Thoracic aorta (tissue), 2 donors: Measurements from ENCODE around the gene NKIRAS1. TPM values are rescaled to one million over a fixed set of nuclear protein-coding genes. Genes with fewer than 3 reads are reported as not detected.

ENCODE experiments used
- ATAC-seq: fragments of 150-250 bp; one replicate; pipeline ENCODE4 v1.8.0; 2017; ENCODE audit warnings: low read depth; ENCODE audit not compliant: insufficient number of reproducible peaks, low FRiP score
- DNase-seq: peaks from one replicate; pipeline ENCODE4 v3.0.0-alpha.2; 2020; ENCODE audit warnings: low spot score
- H3K27ac ChIP-seq, 2 donors: fragments of 200-600 bp; sonication (generic); 1 replicate in 1 of 2; 2 replicates in 1 of 2; pipeline ENCODE4 v1.5.1; 2016; ENCODE audit warnings: mild to moderate bottlenecking in 2 of 2, moderate library complexity in 2 of 2
- H3K27me3 ChIP-seq: fragments of 200-600 bp; sonication (generic); replicated peaks from 2 replicates; pipeline ENCODE4 v1.6.0; 2016; ENCODE audit warnings: mild to moderate bottlenecking; ENCODE audit not compliant: insufficient read depth
- H3K36me3 ChIP-seq: fragments of 200-600 bp; sonication (generic); one replicate; pipeline ENCODE4 v1.5.1; 2016
- H3K4me1 ChIP-seq, 2 donors: fragments of 200-600 bp; sonication (generic); 1 replicate in 1 of 2; 2 replicates in 1 of 2; pipeline versions ENCODE4 v1.5.1 to v1.6.0; 2016; ENCODE audit warnings: low read depth in 2 of 2, mild to moderate bottlenecking in 1 of 2; ENCODE audit not compliant: control insufficient read depth in 1 of 2
- H3K4me3 ChIP-seq: fragments of 200-600 bp; sonication (generic); 2 replicates; pipeline ENCODE4 v1.5.1; 2016; ENCODE audit warnings: mild to moderate bottlenecking
- H3K9me3 ChIP-seq: fragments of 200-600 bp; sonication (generic); 2 replicates; pipeline ENCODE4 v1.5.1; 2016
- total RNA-seq, 2 donors: library from RNA; depleted of rRNA; stranded (reverse); fragments of >200 nt; gene quantifications; one replicate each; pipeline versions ENCODE4 v1.1.0 to v1.2.3, GENCODE V29; 2016
- TF ChIP-seq, protein P1 (sequence below): fragments of 200-600 bp; sonication (generic); IDR thresholded peaks from one replicate; pipeline ENCODE4 v1.5.1; 2019; ENCODE audit warnings: antibody characterized with exemption

NKIRAS1 gene
- total RNA-seq, 2 donors from 2014 or later: 15.8 to 21.0 TPM

DNA sequence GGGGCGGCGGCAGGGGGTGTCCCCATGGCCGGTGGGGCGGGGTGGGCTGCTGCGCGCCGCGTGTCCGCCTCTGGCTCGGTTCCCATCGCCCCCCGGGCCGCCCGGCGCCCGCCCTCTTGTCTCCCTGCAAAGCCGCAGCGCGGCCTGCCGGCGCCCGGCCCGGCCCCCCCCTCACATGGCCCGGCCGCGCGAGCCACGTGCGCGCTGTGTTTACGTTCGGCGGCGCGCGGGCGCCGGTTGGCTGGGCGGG lies 28.8 kb upstream of the NKIRAS1 start:
- Histone ChIP-seq H3K27me3 (no peaks in the 10 kb centered on the region), H3K4me1 (peaks cover 30 to 48% of the 10 kb centered on the region in 2 donors), H3K9me3 (no peaks in the 10 kb centered on the region), H3K36me3 (no peaks in the 10 kb centered on the region), H3K4me3 (peak overlapping the region; percentile 94), H3K27ac (peak overlapping the region; percentile 76 to 96)
- no peak for DNase-seq
- ATAC-seq: peak; percentile 79
- TF ChIP-seq, protein P1, sequence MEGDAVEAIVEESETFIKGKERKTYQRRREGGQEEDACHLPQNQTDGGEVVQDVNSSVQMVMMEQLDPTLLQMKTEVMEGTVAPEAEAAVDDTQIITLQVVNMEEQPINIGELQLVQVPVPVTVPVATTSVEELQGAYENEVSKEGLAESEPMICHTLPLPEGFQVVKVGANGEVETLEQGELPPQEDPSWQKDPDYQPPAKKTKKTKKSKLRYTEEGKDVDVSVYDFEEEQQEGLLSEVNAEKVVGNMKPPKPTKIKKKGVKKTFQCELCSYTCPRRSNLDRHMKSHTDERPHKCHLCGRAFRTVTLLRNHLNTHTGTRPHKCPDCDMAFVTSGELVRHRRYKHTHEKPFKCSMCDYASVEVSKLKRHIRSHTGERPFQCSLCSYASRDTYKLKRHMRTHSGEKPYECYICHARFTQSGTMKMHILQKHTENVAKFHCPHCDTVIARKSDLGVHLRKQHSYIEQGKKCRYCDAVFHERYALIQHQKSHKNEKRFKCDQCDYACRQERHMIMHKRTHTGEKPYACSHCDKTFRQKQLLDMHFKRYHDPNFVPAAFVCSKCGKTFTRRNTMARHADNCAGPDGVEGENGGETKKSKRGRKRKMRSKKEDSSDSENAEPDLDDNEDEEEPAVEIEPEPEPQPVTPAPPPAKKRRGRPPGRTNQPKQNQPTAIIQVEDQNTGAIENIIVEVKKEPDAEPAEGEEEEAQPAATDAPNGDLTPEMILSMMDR: no peak

DNA sequence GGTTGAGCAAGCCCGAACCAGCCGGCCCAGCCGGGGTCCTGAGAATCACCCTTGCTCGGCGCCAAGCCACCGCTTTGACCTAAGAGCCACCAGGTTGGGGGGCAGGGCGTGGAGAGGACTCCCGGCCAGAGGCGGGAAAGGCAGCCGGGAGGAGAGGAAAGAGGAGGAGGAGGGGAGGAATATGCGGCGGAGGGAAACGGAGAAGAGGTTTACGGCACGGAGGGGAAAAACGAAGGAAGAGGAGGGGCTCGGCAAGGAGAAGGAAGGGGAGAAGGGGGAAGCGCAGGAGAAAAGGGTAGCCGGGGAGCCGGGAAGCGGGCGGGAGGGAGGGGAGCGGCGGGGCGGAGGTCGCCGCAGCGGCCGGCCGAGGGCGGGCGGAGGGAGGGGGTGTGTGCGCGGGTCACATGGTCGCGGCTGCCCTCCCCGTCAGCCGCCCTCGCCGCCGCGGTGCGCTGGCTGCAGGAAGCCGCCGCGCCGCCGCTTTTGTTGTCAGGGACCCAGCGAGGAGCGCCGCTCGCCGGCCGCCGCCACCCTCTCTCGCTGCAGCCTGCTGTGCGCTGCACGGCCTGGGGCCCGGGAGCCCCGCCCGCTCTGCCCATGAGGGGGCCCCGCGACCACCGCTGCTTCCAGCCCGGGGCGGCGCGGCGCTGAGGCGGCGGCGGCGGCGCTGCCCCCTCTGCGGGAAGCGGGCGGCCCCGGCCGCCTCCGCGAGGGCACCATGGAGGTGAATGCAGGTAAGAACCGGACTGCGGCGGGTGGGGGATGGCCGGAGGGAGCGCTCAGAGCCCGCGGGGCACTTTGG lies 28.3 kb upstream of the NKIRAS1 start, which contains the start of gene NR1D2:
Gene NR1D2 (plus strand): TSS at position 426 of the 802 bp plus-strand sequence. CDS start 293 bp downstream, at position 719.
- ATAC-seq (peak; percentile 71), DNase-seq (peak; percentile 32)
- Histone ChIP-seq H3K4me3 (peak within 1 kb of the TSS; percentile 94), H3K36me3 (no peaks in the 10 kb centered on the region), H3K4me1 (peaks cover 25 to 42% of the 10 kb centered on the region in 2 donors), H3K27ac (peak within 1 kb of the TSS; percentile 88 to 96), H3K9me3 (no peaks in the 10 kb centered on the region), H3K27me3 (no peaks in the 10 kb centered on the region)
- TF ChIP-seq, protein P1: no peak

- H3K4me1 ChIP-seq: peaks cover 16 to 34% of the 10 kb centered on the region in 2 donors
- H3K4me3 ChIP-seq: peak overlapping the region; percentile 94
- TF ChIP-seq, protein P1: no peak
- no peaks in the 10 kb centered on the region for H3K27me3 ChIP-seq
- no peak for ATAC-seq
- DNase-seq: no peak
- no peaks in the 10 kb centered on the region for H3K36me3 ChIP-seq
- no peaks in the 10 kb centered on the region for H3K9me3 ChIP-seq
- H3K27ac ChIP-seq: no peak overlapping the region
Observed at GRCh38 chr3:23944007-23944783, 27.4 kb upstream of the NKIRAS1 start.

GRCh38 chr3:23942546-23942945 lies 25.8 kb upstream of the NKIRAS1 start:
- Histone ChIP-seq H3K4me1 (peaks cover 7 to 17% of the 10 kb centered on the region in 2 donors), H3K9me3 (no peaks in the 10 kb centered on the region), H3K4me3 (no peak overlapping the region), H3K27ac (no peak overlapping the region), H3K36me3 (no peaks in the 10 kb centered on the region), H3K27me3 (no peaks in the 10 kb centered on the region)
- DNase-seq (no peak), ATAC-seq (no peak)
- TF ChIP-seq, protein P1: no peak

DNA sequence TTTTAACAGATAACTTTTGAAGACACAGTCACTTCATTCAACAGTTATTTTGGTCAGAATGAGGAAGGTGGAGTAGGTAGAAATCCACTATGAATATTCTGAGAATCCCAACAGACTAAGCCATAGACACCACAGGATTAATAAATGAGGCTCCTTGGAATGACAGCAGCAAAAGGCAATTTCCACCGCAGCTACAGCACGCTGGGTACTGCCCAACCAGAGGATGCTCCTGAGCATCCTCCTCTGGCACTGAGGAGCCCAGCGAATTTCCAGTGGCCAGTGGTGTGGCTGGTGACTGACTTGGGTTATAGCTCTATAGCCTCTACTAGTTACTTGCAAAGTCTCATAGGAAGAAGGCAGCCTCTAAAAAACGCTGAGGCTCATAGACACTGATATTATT lies 24.6 kb upstream of the NKIRAS1 start:
- H3K27me3 ChIP-seq: no peaks in the 10 kb centered on the region
- no peaks in the 10 kb centered on the region for H3K9me3 ChIP-seq
- TF ChIP-seq, protein P1: no peak
- H3K4me3 ChIP-seq: no peak overlapping the region
- H3K27ac ChIP-seq: no peak overlapping the region
- peaks cover 0 to 7% of the 10 kb centered on the region in 2 donors for H3K4me1 ChIP-seq
- no peaks in the 10 kb centered on the region for H3K36me3 ChIP-seq
- DNase-seq (no peak), ATAC-seq (no peak)
